Astrocyte (in vitro differentiated cells and primary cell): ENCODE results near the gene SH3PXD2B. TPM values are rescaled to one million over a fixed set of nuclear protein-coding genes. Genes with fewer than 3 reads are reported as not detected.

Experiments
- DNase-seq: peaks from one replicate; pipeline ENCODE4 v3.0.0-alpha.2; 2010; ENCODE audit warnings: low read depth
- FAIRE-seq: peaks from 2 replicates; lab custom pipeline; 2011; peaks lifted over from hg19 to GRCh38; lab: Jason Lieb, UNC
- H2AFZ ChIP-seq: 2 replicates; pipeline ENCODE4 v1.6.0; 2012; ENCODE audit warnings: low read depth, low read length, inconsistent platforms
- H3K27ac ChIP-seq: 2 replicates; pipeline ENCODE4 v1.5.1; 2011; ENCODE audit warnings: low read depth, low read length, inconsistent platforms
- H3K27me3 ChIP-seq: 2 replicates; pipeline ENCODE4 v1.6.0; 2011; ENCODE audit warnings: low read length, inconsistent platforms; ENCODE audit not compliant: insufficient read depth
- H3K36me3 ChIP-seq: 2 replicates; pipeline ENCODE4 v1.5.1; 2011; ENCODE audit warnings: low read length, inconsistent platforms; ENCODE audit not compliant: insufficient read depth
- H3K4me1 ChIP-seq: 2 replicates; pipeline ENCODE4 v1.5.1; 2011; ENCODE audit warnings: low read length, inconsistent platforms; ENCODE audit not compliant: insufficient read depth
- H3K4me2 ChIP-seq: 2 replicates; pipeline ENCODE4 v1.6.0; 2012; ENCODE audit warnings: low read length, inconsistent platforms
- H3K4me3 ChIP-seq: 2 replicates; pipeline ENCODE4 v1.5.1; 2011; ENCODE audit warnings: low read depth, mild to moderate bottlenecking, low read length, inconsistent platforms; ENCODE audit not compliant: insufficient read depth
- H3K79me2 ChIP-seq: 2 replicates; pipeline ENCODE4 v1.6.0; 2012; ENCODE audit warnings: mild to moderate bottlenecking, low read length, inconsistent platforms; ENCODE audit not compliant: insufficient read depth
- H3K9ac ChIP-seq: 2 replicates; pipeline ENCODE4 v1.6.0; 2012; ENCODE audit warnings: mild to moderate bottlenecking, low read length, inconsistent platforms
- H3K9me3 ChIP-seq: 2 replicates; pipeline ENCODE4 v1.5.1; 2012; ENCODE audit warnings: low read depth, mild to moderate bottlenecking, low read length, inconsistent platforms; ENCODE audit not compliant: insufficient read depth
- H4K20me1 ChIP-seq: 2 replicates; pipeline ENCODE4 v1.6.0; 2012; ENCODE audit warnings: low read length, inconsistent platforms; ENCODE audit not compliant: insufficient read depth
- H3K27ac Mint-ChIP-seq: one replicate; pipeline ENCODE4 v1.8.0; 2021; ENCODE audit warnings: mild to moderate bottlenecking, mixed read lengths; ENCODE audit not compliant: unreplicated experiment
- H3K27me3 Mint-ChIP-seq: one replicate; pipeline ENCODE4 v1.8.0; 2021; ENCODE audit warnings: low read depth, mixed read lengths; ENCODE audit not compliant: unreplicated experiment
- H3K36me3 Mint-ChIP-seq: one replicate; pipeline ENCODE4 v1.8.0; 2021; ENCODE audit warnings: low read depth, mixed read lengths; ENCODE audit not compliant: unreplicated experiment
- H3K4me1 Mint-ChIP-seq: one replicate; pipeline ENCODE4 v1.8.0; 2021; ENCODE audit warnings: low read depth, mixed read lengths; ENCODE audit not compliant: unreplicated experiment
- H3K4me3 Mint-ChIP-seq: one replicate; pipeline ENCODE4 v1.8.0; 2021; ENCODE audit warnings: mild to moderate bottlenecking, moderate library complexity, mixed read lengths; ENCODE audit not compliant: unreplicated experiment
- H3K9me3 Mint-ChIP-seq: one replicate; pipeline ENCODE4 v1.8.0; 2021; ENCODE audit warnings: mild to moderate bottlenecking, mixed read lengths; ENCODE audit not compliant: unreplicated experiment
- CTCF ChIP-seq: IDR thresholded peaks from 2 replicates; pipeline ENCODE4 v1.5.1; 2011; ENCODE audit warnings: low read depth, mild to moderate bottlenecking, inconsistent platforms, low read length, moderate library complexity; ENCODE audit not compliant: insufficient read depth
- EZH2 ChIP-seq: IDR thresholded peaks from 2 replicates; pipeline ENCODE4 v1.6.1; 2012; ENCODE audit warnings: mild to moderate bottlenecking, low read length, inconsistent platforms; ENCODE audit not compliant: insufficient read depth
- total RNA-seq: library from RNA; stranded (reverse); gene quantifications from 2 replicates; pipeline ENCODE4 v1.2.1, GENCODE V29; 2021

The SH3PXD2B gene
- total RNA-seq, 1 donor from 2014 or later: 66.0 TPM

GRCh38 chr5:172496671-172497371, 42.5 kb upstream of the SH3PXD2B start:
- Histone ChIP-seq H3K9me3 (no peaks in the 10 kb centered on the region), H3K4me2 (peak overlapping the region; percentile 48), H4K20me1 (no peaks in the 10 kb centered on the region), H3K79me2 (no peaks in the 10 kb centered on the region), H3K9ac (peak overlapping the region; percentile 10), H3K36me3 (no peaks in the 10 kb centered on the region), H3K27ac (no peak overlapping the region), H3K4me1 (peaks cover 10% of the 10 kb centered on the region), H3K4me3 (no peak overlapping the region), H3K27me3 (peaks cover 9% of the 10 kb centered on the region), H2AFZ (peak overlapping the region; percentile 73)
- peaks cover 34% of the 10 kb centered on the region for H3K27me3 Mint-ChIP-seq
- peaks cover 13% of the 10 kb centered on the region for H3K9me3 Mint-ChIP-seq
- FAIRE-seq: no peak
- TF ChIP-seq EZH2 (no peak), CTCF (no peak)
- DNase-seq: peak; percentile 64
- H3K27ac Mint-ChIP-seq: peak overlapping the region; percentile 86
- peak overlapping the region; percentile 40 for H3K4me3 Mint-ChIP-seq
- peaks cover 14% of the 10 kb centered on the region for H3K4me1 Mint-ChIP-seq
- H3K36me3 Mint-ChIP-seq: no peaks in the 10 kb centered on the region

DNA sequence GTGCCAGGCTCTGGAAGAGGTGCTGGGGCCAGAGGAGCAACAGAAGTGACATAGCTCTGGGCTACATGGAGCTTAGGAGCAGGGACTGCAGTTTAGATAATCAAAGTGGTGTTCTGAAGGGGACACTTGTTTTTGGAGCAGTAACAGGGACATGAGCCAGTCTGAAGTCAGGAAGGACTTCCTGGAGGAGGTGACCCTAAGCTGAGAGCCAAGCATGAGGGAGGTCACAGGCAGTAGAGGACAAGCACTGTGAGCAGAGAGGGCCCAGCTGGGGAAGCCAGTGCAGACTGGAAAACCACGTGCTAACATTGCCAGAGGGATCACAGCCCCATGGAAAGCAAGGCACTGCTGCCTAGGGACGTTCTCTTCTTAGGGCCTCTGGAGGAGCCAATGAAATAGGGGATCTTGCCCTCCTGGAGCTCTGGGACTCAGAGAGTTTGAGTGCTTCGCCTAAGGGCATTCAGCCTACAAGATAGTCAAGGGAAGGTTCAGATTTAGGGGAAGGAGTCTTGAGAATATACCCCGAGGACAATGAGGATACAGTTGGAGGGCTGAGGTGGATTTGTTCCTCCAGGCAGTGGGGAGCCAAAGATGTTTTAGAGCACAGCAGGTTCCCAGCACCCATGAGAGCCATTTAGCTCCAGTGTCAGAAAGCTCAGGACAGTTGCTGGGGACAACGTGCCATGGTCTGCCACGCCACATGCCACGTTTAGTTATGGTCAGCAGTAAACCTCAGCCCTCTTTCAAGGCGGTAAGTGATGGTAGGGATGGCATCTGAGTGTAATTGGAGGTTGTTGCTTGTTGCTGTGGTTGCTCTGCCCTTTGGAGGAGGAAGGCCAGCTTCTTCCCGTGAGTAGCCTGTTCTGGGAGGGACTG, 40.5 kb upstream of the SH3PXD2B start:
- H3K36me3 ChIP-seq: no peaks in the 10 kb centered on the region
- no peaks in the 10 kb centered on the region for H3K79me2 ChIP-seq
- no peak overlapping the region for H3K4me2 ChIP-seq
- DNase-seq (no peak), FAIRE-seq (no peak)
- Mint-ChIP-seq H3K36me3 (no peaks in the 10 kb centered on the region), H3K4me3 (no peak overlapping the region), H3K27me3 (peaks cover 40% of the 10 kb centered on the region), H3K27ac (peak overlapping the region; percentile 26), H3K9me3 (peaks cover 13% of the 10 kb centered on the region), H3K4me1 (peaks cover 19% of the 10 kb centered on the region)
- H3K9me3 ChIP-seq: no peaks in the 10 kb centered on the region
- TF ChIP-seq EZH2 (no peak), CTCF (no peak)
- no peak overlapping the region for H3K9ac ChIP-seq
- H2AFZ ChIP-seq: no peak overlapping the region
- H3K27ac ChIP-seq: no peak overlapping the region
- H4K20me1 ChIP-seq: no peaks in the 10 kb centered on the region
- peaks cover 8% of the 10 kb centered on the region for H3K27me3 ChIP-seq
- peaks cover 10% of the 10 kb centered on the region for H3K4me1 ChIP-seq
- no peak overlapping the region for H3K4me3 ChIP-seq
